NT2/D1 (cell line): ENCODE results near the gene PLEKHG5.

ENCODE experiments used
- DNase-seq: peaks from one replicate; pipeline ENCODE4 v3.0.0-alpha.2; 2011; ENCODE audit warnings: low read depth, low spot score
- H3K27me3 ChIP-seq: 2 replicates; pipeline ENCODE4 v1.6.0; 2011; ENCODE audit warnings: mild to moderate bottlenecking; ENCODE audit not compliant: insufficient read length, insufficient read depth
- H3K36me3 ChIP-seq: 2 replicates; pipeline ENCODE4 v1.6.1; 2011; ENCODE audit warnings: mild to moderate bottlenecking, low read length, mixed read lengths; ENCODE audit not compliant: insufficient read depth, insufficient read length
- H3K4me1 ChIP-seq: 2 replicates; pipeline ENCODE4 v1.5.1; 2011; ENCODE audit not compliant: insufficient read depth, insufficient read length
- H3K4me3 ChIP-seq: 2 replicates; pipeline ENCODE4 v1.5.1; 2011; ENCODE audit warnings: low read depth; ENCODE audit not compliant: insufficient read length
- H3K9ac ChIP-seq: 2 replicates; pipeline ENCODE4 v1.6.0; 2011; ENCODE audit warnings: low read depth; ENCODE audit not compliant: insufficient read length
- H3K9me3 ChIP-seq: 2 replicates; pipeline ENCODE4 v1.5.1; 2011; ENCODE audit warnings: mild to moderate bottlenecking, low read length; ENCODE audit not compliant: insufficient read depth
- SUZ12 ChIP-seq: IDR thresholded peaks from 2 replicates; pipeline ENCODE4 v1.6.1; 2011; ENCODE audit not compliant: insufficient read length, insufficient read depth; ENCODE audit errors: extremely low read depth
- YY1 ChIP-seq: IDR thresholded peaks from 2 replicates; pipeline ENCODE4 v1.6.1; 2011; ENCODE audit not compliant: insufficient read length, insufficient read depth
- ZNF274 ChIP-seq: IDR thresholded peaks from 2 replicates; pipeline ENCODE4 v1.6.1; 2011; ENCODE audit warnings: mild to moderate bottlenecking, low read depth, low read length

Gene PLEKHG5

GRCh38 chr1:6505367-6506209, 14.1 kb upstream of the PLEKHG5 start:
- DNase-seq, result no peak
- Histone ChIP-seq H3K27me3 (no peaks in the 10 kb centered on the region), H3K4me3 (no peak overlapping the region), H3K36me3 (no peaks in the 10 kb centered on the region), H3K9ac (peak overlapping the region; percentile 21), H3K9me3 (no peaks in the 10 kb centered on the region), H3K4me1 (peaks cover under 1% of the 10 kb centered on the region)
- TF ChIP-seq SUZ12, result no peak
- no peak for TF ChIP-seq ZNF274
- TF ChIP-seq YY1, result no peak

- H3K36me3 ChIP-seq, result no peaks in the 10 kb centered on the region
- no peaks in the 10 kb centered on the region for H3K27me3 ChIP-seq
- no peak overlapping the region for H3K9ac ChIP-seq
- H3K4me1 ChIP-seq, result peaks cover 4% of the 10 kb centered on the region
- H3K4me3 ChIP-seq, result no peak overlapping the region
- DNase-seq, result no peak
- no peaks in the 10 kb centered on the region for H3K9me3 ChIP-seq
- no peak for TF ChIP-seq ZNF274
- TF ChIP-seq YY1, result no peak
- TF ChIP-seq SUZ12, result no peak
These were observed 13.4 kb upstream of the PLEKHG5 start for GRCh38 chr1:6504887-6505286.

DNA sequence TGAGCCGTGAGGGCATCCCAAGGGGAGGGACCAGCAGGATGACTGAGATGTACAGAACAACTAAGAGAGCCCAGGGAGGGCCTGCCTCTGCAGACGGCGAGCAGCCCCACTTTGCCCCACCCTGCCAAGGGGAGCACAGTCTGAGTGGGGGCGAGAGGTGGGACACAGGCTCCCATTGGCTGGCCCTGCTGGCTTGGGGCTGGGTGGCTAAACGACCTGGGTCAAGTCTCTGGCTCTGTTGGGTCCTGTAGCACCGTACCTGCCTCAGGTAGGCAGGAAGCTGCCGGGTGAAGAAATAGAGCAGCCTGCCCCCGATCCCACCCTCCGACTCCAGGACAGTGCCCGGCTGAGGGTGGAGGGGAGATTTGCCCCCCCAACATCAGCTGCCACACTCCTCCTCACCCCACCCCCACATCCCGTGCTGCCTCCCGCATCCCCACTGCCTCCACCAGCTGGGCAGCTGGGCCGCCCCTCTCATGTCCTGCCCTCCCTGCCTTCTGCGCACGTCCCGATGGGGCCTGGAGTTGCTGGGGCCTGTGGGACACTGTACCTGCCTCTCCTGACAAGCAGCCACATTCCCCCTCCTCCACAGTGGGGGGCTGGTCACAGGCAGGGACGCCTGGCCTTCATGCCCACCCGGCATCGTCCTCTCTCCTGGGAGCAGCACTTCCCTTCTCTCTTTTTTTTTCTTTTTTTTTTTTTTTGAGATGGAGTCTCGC, 12.6 kb upstream of the PLEKHG5 start:
- Histone ChIP-seq H3K9me3 (no peaks in the 10 kb centered on the region), H3K27me3 (no peaks in the 10 kb centered on the region), H3K36me3 (no peaks in the 10 kb centered on the region), H3K4me1 (peaks cover 6% of the 10 kb centered on the region), H3K4me3 (no peak overlapping the region), H3K9ac (no peak overlapping the region)
- TF ChIP-seq ZNF274 (no peak), YY1 (no peak), SUZ12 (no peak)
- DNase-seq, result no peak

DNA sequence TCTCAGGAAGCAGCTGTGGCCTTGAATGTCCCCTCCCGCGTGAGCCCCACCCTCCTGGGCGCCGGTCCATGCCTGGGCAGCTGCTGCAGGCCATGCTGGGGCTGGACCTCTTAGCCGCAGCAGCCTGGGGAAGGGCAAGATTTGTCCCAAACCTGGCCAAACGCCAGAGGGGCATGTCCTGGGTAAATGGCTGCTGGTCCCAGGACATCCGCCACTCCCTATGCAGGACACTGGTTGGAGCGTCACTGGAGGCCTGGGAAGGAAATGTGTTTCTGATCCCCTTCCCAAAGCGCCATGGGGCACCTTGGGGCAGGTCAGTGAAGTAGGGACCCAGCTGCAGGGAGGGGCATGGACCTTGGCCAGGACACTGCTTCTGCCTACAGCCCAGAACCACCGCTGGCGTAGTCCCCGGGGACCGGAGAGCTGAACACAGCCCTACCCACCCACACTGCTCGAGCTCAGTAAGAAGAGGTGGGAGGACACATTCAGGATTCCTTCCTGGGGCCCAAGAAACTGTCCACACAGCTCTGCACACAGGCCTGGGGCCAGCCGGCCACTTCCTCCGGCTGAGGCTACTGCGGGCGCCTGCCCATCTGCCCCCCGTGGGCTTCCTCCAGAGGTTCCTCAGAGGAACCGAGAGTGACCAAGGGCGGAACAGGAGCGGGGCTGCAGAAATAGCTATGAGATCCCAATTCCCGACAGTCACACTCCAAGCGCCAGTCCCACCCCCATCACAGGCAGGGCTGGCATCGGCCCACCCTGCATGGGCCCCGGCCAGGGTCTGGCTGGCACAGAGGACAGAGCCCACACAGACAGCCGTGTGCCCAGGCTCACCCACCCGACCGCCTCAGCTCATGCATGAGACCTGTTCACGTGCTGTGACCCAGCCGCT, 10.8 kb upstream of the PLEKHG5 start:
- Histone ChIP-seq H3K27me3 (no peaks in the 10 kb centered on the region), H3K9ac (no peak overlapping the region), H3K9me3 (no peaks in the 10 kb centered on the region), H3K4me3 (no peak overlapping the region), H3K36me3 (no peaks in the 10 kb centered on the region), H3K4me1 (peaks cover 10% of the 10 kb centered on the region)
- no peak for DNase-seq
- TF ChIP-seq SUZ12 (no peak), YY1 (no peak), ZNF274 (no peak)

DNA sequence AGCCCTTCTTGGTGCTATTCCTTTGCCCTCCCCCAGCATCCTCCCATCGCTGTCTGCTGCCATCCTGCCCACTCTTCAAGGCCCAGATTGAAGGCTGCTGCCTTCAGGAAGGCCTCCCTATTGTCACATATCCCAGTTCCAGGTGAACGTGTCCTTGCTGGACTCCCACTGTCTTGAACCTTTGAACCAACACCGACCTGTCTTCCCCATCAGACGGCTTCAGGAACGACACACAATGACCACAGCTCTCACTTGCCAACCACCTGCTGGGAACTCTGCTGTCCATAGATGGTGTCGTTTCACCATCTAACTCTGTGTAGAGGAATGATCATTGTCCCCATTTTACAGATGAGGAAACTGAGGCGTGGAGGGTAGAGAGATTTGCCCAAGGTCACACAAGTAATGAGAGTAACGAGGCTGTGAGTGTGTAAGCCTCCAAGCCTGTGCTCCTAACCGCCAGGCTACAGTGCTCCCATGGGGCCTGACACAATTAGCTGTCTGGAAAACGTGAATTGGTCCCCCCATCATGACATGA, 9.9 kb upstream of the PLEKHG5 start:
- no peak for TF ChIP-seq SUZ12
- TF ChIP-seq ZNF274, result no peak
- no peak for TF ChIP-seq YY1
- Histone ChIP-seq H3K9ac (no peak overlapping the region), H3K36me3 (no peaks in the 10 kb centered on the region), H3K4me1 (peaks cover 10% of the 10 kb centered on the region), H3K27me3 (no peaks in the 10 kb centered on the region), H3K4me3 (no peak overlapping the region), H3K9me3 (no peaks in the 10 kb centered on the region)
- no peak for DNase-seq

- Histone ChIP-seq H3K9ac (no peak overlapping the region), H3K36me3 (no peaks in the 10 kb centered on the region), H3K4me1 (peaks cover 12% of the 10 kb centered on the region), H3K9me3 (no peaks in the 10 kb centered on the region), H3K27me3 (no peaks in the 10 kb centered on the region), H3K4me3 (no peak overlapping the region)
- no peak for DNase-seq
- TF ChIP-seq YY1, result no peak
- TF ChIP-seq ZNF274, result no peak
- no peak for TF ChIP-seq SUZ12
These were observed 9.2 kb upstream of the PLEKHG5 start for GRCh38 chr1:6500544-6501278.
